ENCODE measurements around the gene NRAP.

The NRAP gene

DNA sequence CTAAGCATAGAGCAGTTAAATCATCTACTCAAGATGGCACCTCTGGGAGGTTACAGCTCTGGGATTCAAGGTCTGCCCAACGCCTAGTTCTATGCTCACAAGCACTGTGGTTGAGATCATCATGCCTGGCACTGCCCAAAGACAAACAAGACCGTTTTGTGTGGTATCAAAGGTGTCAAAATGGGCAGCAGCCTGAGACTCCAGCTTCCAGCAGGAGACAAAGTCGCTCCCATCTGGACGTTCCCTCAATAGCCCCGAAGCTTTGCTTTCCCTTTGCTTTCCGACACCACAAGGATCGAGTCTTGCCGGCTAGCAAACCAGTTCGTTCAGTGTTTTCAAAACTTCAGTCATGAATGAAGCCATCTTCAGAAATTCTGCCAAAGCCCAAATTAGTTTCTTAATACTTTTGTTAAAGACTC, 105.9 kb downstream of the NRAP start:
- Histone ChIP-seq H3K27me3 (ENCODE audit: insufficient read depth, low read length) (no peaks in the 10 kb centered on the region), H3K36me3 (ENCODE audit: insufficient read depth, low read length) (no peaks in the 10 kb centered on the region), H3K9me2 (ENCODE audit: low read depth, low read length) (no peaks in the 10 kb centered on the region), H3K9me3 (ENCODE audit: low read length) (no peaks in the 10 kb centered on the region), H2AFZ (ENCODE audit: low read length) (no peak overlapping the region), H3K79me2 (ENCODE audit: insufficient read depth, low read length) (no peaks in the 10 kb centered on the region), H3K9ac (ENCODE audit: low read length) (no peak overlapping the region), H3F3A (ENCODE audit: insufficient read depth, low read length) (no peaks in the 10 kb centered on the region), H3K4me3 (ENCODE audit: low read depth, low read length, poor library complexity, severe bottlenecking) (no peak overlapping the region), H3K4me1 (ENCODE audit: insufficient read depth, low read length, severe bottlenecking) (no peaks in the 10 kb centered on the region), H3K27ac (ENCODE audit: low read depth, low read length, poor library complexity, severe bottlenecking) (no peak overlapping the region), H3K4me2 (ENCODE audit: low read length) (no peak overlapping the region), H4K20me1 (ENCODE audit: insufficient read depth, low read length) (no peaks in the 10 kb centered on the region)
- TF ChIP-seq EZH2 (IDR thresholded peaks at IDR 0.05; ENCODE audit: borderline replicate concordance, low read length), result no peak
- TF ChIP-seq, protein P1, sequence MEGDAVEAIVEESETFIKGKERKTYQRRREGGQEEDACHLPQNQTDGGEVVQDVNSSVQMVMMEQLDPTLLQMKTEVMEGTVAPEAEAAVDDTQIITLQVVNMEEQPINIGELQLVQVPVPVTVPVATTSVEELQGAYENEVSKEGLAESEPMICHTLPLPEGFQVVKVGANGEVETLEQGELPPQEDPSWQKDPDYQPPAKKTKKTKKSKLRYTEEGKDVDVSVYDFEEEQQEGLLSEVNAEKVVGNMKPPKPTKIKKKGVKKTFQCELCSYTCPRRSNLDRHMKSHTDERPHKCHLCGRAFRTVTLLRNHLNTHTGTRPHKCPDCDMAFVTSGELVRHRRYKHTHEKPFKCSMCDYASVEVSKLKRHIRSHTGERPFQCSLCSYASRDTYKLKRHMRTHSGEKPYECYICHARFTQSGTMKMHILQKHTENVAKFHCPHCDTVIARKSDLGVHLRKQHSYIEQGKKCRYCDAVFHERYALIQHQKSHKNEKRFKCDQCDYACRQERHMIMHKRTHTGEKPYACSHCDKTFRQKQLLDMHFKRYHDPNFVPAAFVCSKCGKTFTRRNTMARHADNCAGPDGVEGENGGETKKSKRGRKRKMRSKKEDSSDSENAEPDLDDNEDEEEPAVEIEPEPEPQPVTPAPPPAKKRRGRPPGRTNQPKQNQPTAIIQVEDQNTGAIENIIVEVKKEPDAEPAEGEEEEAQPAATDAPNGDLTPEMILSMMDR (IDR thresholded peaks at IDR 0.05; ENCODE audit: low read length), result no peak

DNA sequence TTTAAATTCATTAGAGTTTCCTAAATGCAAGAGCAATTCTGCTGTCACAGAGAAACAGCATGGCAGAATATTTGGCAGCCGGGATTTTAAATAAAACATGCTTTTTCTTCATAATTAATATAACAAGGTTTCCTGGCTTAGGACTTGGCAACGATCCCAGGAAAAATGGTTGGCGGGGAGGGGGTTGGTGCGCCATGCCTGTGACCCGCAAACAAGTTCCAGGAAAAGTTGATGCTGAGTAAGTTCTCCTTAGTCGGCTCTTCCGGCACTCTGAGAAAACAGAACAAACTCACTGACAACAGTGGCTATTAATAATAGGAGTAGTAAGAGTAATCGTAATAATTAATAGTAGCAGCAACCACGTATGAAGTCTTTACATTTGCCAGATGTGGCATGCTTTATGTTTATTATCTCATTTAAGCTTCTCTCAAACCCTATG, 106.4 kb downstream of the NRAP start:
- H3K4me3 ChIP-seq (ENCODE audit: low read depth, low read length, poor library complexity, severe bottlenecking), result no peak overlapping the region

DNA sequence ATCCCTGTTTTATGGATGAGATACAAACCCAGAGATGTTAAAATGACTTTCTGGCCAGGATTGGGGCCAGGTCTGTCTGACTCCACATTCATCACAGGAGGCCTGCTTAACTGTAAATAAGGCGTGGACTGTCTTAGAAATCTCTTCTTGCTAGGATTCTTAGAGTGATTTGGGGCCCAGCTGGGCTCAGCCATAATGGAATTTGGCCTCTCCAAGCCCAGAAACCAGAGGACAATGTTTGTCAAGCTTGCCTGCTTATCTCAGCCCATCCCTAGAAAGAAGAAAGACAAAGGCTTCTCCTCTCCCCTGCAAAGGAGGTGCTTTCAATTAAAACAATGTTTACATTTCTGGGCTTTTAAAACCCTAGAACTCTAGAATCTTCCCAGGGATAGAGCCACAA, 108.1 kb downstream of the NRAP start:
- Histone ChIP-seq H3K36me3 (ENCODE audit: insufficient read depth, low read length) (no peaks in the 10 kb centered on the region), H3F3A (ENCODE audit: insufficient read depth, low read length) (no peaks in the 10 kb centered on the region), H2AFZ (ENCODE audit: low read length) (no peak overlapping the region), H3K79me2 (ENCODE audit: insufficient read depth, low read length) (no peaks in the 10 kb centered on the region), H4K20me1 (ENCODE audit: insufficient read depth, low read length) (no peaks in the 10 kb centered on the region), H3K9ac (ENCODE audit: low read length) (no peak overlapping the region), H3K4me3 (ENCODE audit: low read depth, low read length, poor library complexity, severe bottlenecking) (no peak overlapping the region), H3K27ac (ENCODE audit: low read depth, low read length, poor library complexity, severe bottlenecking) (no peak overlapping the region), H3K9me3 (ENCODE audit: low read length) (no peaks in the 10 kb centered on the region), H3K9me2 (ENCODE audit: low read depth, low read length) (no peaks in the 10 kb centered on the region), H3K4me2 (ENCODE audit: low read length) (no peak overlapping the region), H3K4me1 (ENCODE audit: insufficient read depth, low read length, severe bottlenecking) (no peaks in the 10 kb centered on the region), H3K27me3 (ENCODE audit: insufficient read depth, low read length) (peaks cover 4% of the 10 kb centered on the region; the same call in 1 of the 2 replicates)
- TF ChIP-seq, protein P1 (IDR thresholded peaks at IDR 0.05; ENCODE audit: low read length), result no peak
- no peak for TF ChIP-seq EZH2 (IDR thresholded peaks at IDR 0.05; ENCODE audit: borderline replicate concordance, low read length)

More for the DNA sequence above, 106.4 kb downstream of the NRAP start:
- no peaks in the 10 kb centered on the region for H3K36me3 ChIP-seq (ENCODE audit: insufficient read depth, low read length)
- no peak overlapping the region for H3K9ac ChIP-seq (ENCODE audit: low read length)
- H3K27ac ChIP-seq (ENCODE audit: low read depth, low read length, poor library complexity, severe bottlenecking), result no peak overlapping the region
- no peaks in the 10 kb centered on the region for H3F3A ChIP-seq (ENCODE audit: insufficient read depth, low read length)
- H4K20me1 ChIP-seq (ENCODE audit: insufficient read depth, low read length), result no peaks in the 10 kb centered on the region
- TF ChIP-seq, protein P1 (IDR thresholded peaks at IDR 0.05; ENCODE audit: low read length), result no peak
- TF ChIP-seq EZH2 (IDR thresholded peaks at IDR 0.05; ENCODE audit: borderline replicate concordance, low read length), result no peak
- no peaks in the 10 kb centered on the region for H3K9me2 ChIP-seq (ENCODE audit: low read depth, low read length)
- H3K4me1 ChIP-seq (ENCODE audit: insufficient read depth, low read length, severe bottlenecking), result no peaks in the 10 kb centered on the region
- no peak overlapping the region for H3K4me2 ChIP-seq (ENCODE audit: low read length)
- H3K9me3 ChIP-seq (ENCODE audit: low read length), result no peaks in the 10 kb centered on the region
- no peaks in the 10 kb centered on the region for H3K27me3 ChIP-seq (ENCODE audit: insufficient read depth, low read length)
- no peak overlapping the region for H2AFZ ChIP-seq (ENCODE audit: low read length)
- no peaks in the 10 kb centered on the region for H3K79me2 ChIP-seq (ENCODE audit: insufficient read depth, low read length)
